ENCODE results near the gene SH2D5. TPM values are rescaled to one million over a fixed set of nuclear protein-coding genes. Genes with fewer than 3 reads are reported as not detected.
A peak's percentile ranks its signal among the peaks of the same experiment; 100 is the strongest.
"Not testable (repeated sequence)": the region's sequence is repeated elsewhere in the genome, so short reads cannot be mapped to it uniquely, and the experiment has no call there.

Gene SH2D5
- total RNA-seq, 1 experiment from 2014 or later = 7.1 TPM

DNA sequence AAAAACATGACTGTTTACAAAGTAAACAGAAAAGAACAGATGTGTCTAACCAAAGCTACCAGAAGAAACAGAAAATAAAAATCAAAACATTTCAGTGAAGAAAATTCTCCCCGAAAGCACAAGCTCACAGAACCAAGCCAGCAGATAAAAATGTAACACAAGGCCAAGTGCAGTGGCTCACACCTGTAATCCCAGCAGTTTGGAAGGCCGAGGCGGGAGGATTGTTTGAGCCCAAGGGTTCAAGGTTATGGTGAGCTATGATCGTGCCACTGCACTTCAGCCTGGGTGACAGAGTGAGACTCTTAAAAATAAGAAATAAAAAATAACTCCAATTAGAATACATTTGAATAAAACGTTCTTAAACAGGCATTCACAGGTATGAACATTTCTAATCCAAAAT lies 52.2 kb downstream of the SH2D5 start:
- H3F3A ChIP-seq (ENCODE audit: low read length, unreplicated experiment) = no peaks in the 10 kb centered on the region
- CTCF ChIA-PET = no interaction called here
- intact Hi-C loops (cut with micrococcal nuclease) = no loop called here
- no peak overlapping the region for H3K27ac ChIP-seq (ENCODE audit: low read length)
- no peak for ATAC-seq
- H3K4me2 ChIP-seq (ENCODE audit: low read length) = no peak overlapping the region
- DNase-seq = no peak
- H2AFZ ChIP-seq (ENCODE audit: low read length) = 0 out of 2 replicates have a peak overlapping the region, but pooled peaks have one; percentile 12
- no peaks in the 10 kb centered on the region for H3K36me3 ChIP-seq (ENCODE audit: low read depth, low read length)
- no peak overlapping the region for H3K9ac ChIP-seq (ENCODE audit: low read length)
- H4K20me1 ChIP-seq (ENCODE audit: low read length) = no peaks in the 10 kb centered on the region
- no peaks in the 10 kb centered on the region for H3K9me3 ChIP-seq (ENCODE audit: low read length)
- no peaks in the 10 kb centered on the region for H3K4me1 ChIP-seq (ENCODE audit: insufficient read depth, low read length)
- POLR2A ChIA-PET (ENCODE audit: unreplicated experiment) = no interaction called here
- TF ChIP-seq EZH2phosphoT487 (IDR thresholded peaks at IDR 0.05; ENCODE audit: borderline replicate concordance, low read length) (no peak), EZH2 (IDR thresholded peaks at IDR 0.05; ENCODE audit: low read length, unreplicated experiment) (no peak)
- TF ChIP-seq, protein P1, sequence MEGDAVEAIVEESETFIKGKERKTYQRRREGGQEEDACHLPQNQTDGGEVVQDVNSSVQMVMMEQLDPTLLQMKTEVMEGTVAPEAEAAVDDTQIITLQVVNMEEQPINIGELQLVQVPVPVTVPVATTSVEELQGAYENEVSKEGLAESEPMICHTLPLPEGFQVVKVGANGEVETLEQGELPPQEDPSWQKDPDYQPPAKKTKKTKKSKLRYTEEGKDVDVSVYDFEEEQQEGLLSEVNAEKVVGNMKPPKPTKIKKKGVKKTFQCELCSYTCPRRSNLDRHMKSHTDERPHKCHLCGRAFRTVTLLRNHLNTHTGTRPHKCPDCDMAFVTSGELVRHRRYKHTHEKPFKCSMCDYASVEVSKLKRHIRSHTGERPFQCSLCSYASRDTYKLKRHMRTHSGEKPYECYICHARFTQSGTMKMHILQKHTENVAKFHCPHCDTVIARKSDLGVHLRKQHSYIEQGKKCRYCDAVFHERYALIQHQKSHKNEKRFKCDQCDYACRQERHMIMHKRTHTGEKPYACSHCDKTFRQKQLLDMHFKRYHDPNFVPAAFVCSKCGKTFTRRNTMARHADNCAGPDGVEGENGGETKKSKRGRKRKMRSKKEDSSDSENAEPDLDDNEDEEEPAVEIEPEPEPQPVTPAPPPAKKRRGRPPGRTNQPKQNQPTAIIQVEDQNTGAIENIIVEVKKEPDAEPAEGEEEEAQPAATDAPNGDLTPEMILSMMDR (conservative IDR thresholded peaks at IDR 0.05; ENCODE audit: low read depth, low read length) = no peak
- no peaks in the 10 kb centered on the region for H3K9me2 ChIP-seq (replicated peaks; ENCODE audit: low read length)
- H3K79me2 ChIP-seq (ENCODE audit: low read length) = no peaks in the 10 kb centered on the region
- no TSS peak for BruUV-seq (replicated peaks)
- H3K27me3 ChIP-seq (ENCODE audit: low read length) = no peaks in the 10 kb centered on the region
- H3K4me3 ChIP-seq (ENCODE audit: low read length) = no peak overlapping the region

GRCh38 chr1:20678599-20678998 lies 53.9 kb downstream of the SH2D5 start:
- no peaks in the 10 kb centered on the region for H3K4me1 ChIP-seq (ENCODE audit: insufficient read depth, low read length)
- H4K20me1 ChIP-seq (ENCODE audit: low read length) = no peaks in the 10 kb centered on the region
- H3K9ac ChIP-seq (ENCODE audit: low read length) = no peak overlapping the region
- no peaks in the 10 kb centered on the region for H3K9me3 ChIP-seq (ENCODE audit: low read length)
- intact Hi-C loops (cut with micrococcal nuclease) = no loop called here
- no peaks in the 10 kb centered on the region for H3K27me3 ChIP-seq (ENCODE audit: low read length)
- no peak overlapping the region for H3K27ac ChIP-seq (ENCODE audit: low read length)
- no peak for DNase-seq
- ChIA-PET POLR2A (ENCODE audit: unreplicated experiment) (no interaction called here), CTCF (interaction anchor here (0.7 kb wide), 2 partner anchors 17 to 860 kb away, joined by 6 to 11 read pairs; partner anchors contain the start of gene DDOST)
- H3K79me2 ChIP-seq (ENCODE audit: low read length) = no peaks in the 10 kb centered on the region
- H2AFZ ChIP-seq (ENCODE audit: low read length) = no peak overlapping the region
- H3K36me3 ChIP-seq (ENCODE audit: low read depth, low read length) = no peaks in the 10 kb centered on the region
- TF ChIP-seq, protein P1 (conservative IDR thresholded peaks at IDR 0.05; ENCODE audit: low read depth, low read length) = no peak
- TF ChIP-seq EZH2 (IDR thresholded peaks at IDR 0.05; ENCODE audit: low read length, unreplicated experiment) = no peak
- TF ChIP-seq EZH2phosphoT487 (IDR thresholded peaks at IDR 0.05; ENCODE audit: borderline replicate concordance, low read length) = no peak
- H3K9me2 ChIP-seq (replicated peaks; ENCODE audit: low read length) = no peaks in the 10 kb centered on the region
- no TSS peak for BruUV-seq (replicated peaks)
- ATAC-seq = no peak
- no peak overlapping the region for H3K4me3 ChIP-seq (ENCODE audit: low read length)
- H3K4me2 ChIP-seq (ENCODE audit: low read length) = no peak overlapping the region
- H3F3A ChIP-seq (ENCODE audit: low read length, unreplicated experiment) = no peaks in the 10 kb centered on the region

DNA sequence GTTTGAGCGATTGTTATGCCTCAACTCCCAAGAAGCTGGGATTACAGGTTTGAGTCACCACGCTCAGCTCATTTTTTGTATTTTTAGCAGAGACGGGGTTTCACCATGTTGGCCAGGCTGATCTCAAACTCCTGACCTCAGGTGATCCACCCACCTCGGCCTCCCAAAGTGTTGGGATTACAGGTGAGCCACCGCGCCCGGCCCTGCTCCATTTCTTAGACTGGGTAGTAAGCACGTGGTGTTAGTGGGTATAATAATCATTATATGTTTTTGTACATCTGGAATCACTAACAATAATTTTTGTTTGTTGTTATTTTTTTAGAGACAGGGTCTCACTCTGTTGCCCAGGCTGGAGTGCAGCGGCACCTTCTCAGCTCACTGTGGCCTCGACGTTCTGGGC lies 58.9 kb downstream of the SH2D5 start:
- H3K79me2 ChIP-seq (ENCODE audit: low read length); H3K27ac ChIP-seq (ENCODE audit: low read length); H3K4me1 ChIP-seq (ENCODE audit: insufficient read depth, low read length); ATAC-seq; H4K20me1 ChIP-seq (ENCODE audit: low read length); H3K9ac ChIP-seq (ENCODE audit: low read length); CTCF ChIA-PET; H3K27me3 ChIP-seq (ENCODE audit: low read length); H3K9me3 ChIP-seq (ENCODE audit: low read length); intact Hi-C loops (cut with micrococcal nuclease); H3K9me2 ChIP-seq (replicated peaks; ENCODE audit: low read length); H3K4me2 ChIP-seq (ENCODE audit: low read length); H3F3A ChIP-seq (ENCODE audit: low read length, unreplicated experiment); H3K36me3 ChIP-seq (ENCODE audit: low read depth, low read length); DNase-seq; POLR2A ChIA-PET (ENCODE audit: unreplicated experiment); BruUV-seq (replicated peaks); H2AFZ ChIP-seq (ENCODE audit: low read length); H3K4me3 ChIP-seq (ENCODE audit: low read length): not testable (repeated sequence)
